ENCODE data around the gene MYRIP.
"Not testable (repeated sequence)": the region's sequence is repeated elsewhere in the genome, so short reads cannot be mapped to it uniquely, and the experiment has no call there.

Gene MYRIP

GRCh38 chr3:40084424-40084823 lies 275.0 kb downstream of the MYRIP start:
- not testable (repeated sequence) for DNase-seq (ENCODE audit: low spot score)

- no peak for DNase-seq (ENCODE audit: low spot score)
These were observed 277.8 kb downstream of the MYRIP start for GRCh38 chr3:40086890-40087883.

DNA sequence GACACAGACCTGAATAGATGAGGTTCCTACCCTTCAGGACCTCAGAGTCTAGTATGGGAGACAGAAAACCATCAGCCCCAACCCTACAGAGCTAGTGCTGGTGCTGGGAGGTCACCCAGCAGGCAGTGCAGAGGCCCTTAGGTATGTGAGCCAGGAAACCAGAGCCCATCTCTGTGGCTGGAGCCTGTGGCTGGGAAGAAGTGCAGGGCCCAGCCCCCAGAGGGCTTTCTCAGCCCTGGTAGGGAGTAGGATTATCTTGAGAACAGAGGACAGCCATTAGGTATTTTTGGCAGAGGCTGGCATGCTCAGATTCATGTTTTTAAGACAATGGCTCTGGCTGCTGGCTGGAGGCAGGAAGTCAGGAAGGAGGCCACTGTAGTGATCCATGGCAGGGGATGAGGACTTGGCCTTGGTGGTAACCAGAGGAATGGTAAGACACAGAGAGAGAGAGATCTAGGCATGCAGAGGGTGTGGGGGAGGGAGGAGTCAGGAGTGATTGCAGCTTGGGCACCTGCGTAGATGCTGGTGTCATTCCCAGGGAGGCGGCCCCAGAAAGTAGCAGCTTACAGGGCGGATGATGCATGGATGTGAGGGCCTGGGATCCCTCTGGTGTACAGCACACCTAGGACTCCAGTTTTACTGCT lies 279.2 kb downstream of the MYRIP start:
- no peak for DNase-seq (ENCODE audit: low spot score)

- peak; percentile 90 for DNase-seq (ENCODE audit: low spot score)
These were observed 287.3 kb downstream of the MYRIP start for GRCh38 chr3:40096661-40097111.

- DNase-seq (ENCODE audit: low spot score) = no peak
These were observed 288.0 kb downstream of the MYRIP start for GRCh38 chr3:40097131-40098117.

DNA sequence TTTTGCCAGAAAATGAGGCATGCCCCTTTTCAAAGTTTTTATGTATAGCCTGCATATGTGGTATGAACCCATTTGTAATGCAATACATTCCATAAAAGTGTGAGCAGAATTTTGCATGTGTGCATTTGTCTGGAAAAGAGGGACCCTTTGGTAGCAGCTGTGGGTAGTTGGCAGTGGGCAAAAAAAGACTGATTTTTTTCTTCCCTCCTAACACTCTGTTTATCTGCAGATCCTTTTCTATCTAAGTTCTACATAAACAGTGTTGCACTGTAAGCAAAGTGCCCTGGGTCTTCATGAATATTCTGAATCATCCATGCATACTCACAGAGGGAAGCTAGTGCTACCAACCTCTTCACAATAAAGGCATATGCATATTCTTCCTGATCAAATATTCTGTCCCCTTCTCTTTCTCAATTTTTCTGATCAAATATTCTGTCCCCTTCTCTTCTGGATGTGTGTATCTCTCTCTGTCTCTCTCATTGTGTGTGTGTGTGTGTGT lies 288.9 kb downstream of the MYRIP start:
- no peak for DNase-seq (ENCODE audit: low spot score)

- DNase-seq (ENCODE audit: low spot score) = peak; percentile 58
These were observed 290.5 kb downstream of the MYRIP start for GRCh38 chr3:40099871-40100270.

- DNase-seq (ENCODE audit: low spot score) = no peak
These were observed 292.8 kb downstream of the MYRIP start for GRCh38 chr3:40102182-40102581.

- no peak for DNase-seq (ENCODE audit: low spot score)
These were observed 294.4 kb downstream of the MYRIP start for GRCh38 chr3:40103829-40104228.

- no peak for DNase-seq (ENCODE audit: low spot score)
These were observed 295.0 kb downstream of the MYRIP start for GRCh38 chr3:40104441-40104840.

- DNase-seq (ENCODE audit: low spot score) = no peak
These were observed 299.2 kb downstream of the MYRIP start for GRCh38 chr3:40108643-40109042.

DNA sequence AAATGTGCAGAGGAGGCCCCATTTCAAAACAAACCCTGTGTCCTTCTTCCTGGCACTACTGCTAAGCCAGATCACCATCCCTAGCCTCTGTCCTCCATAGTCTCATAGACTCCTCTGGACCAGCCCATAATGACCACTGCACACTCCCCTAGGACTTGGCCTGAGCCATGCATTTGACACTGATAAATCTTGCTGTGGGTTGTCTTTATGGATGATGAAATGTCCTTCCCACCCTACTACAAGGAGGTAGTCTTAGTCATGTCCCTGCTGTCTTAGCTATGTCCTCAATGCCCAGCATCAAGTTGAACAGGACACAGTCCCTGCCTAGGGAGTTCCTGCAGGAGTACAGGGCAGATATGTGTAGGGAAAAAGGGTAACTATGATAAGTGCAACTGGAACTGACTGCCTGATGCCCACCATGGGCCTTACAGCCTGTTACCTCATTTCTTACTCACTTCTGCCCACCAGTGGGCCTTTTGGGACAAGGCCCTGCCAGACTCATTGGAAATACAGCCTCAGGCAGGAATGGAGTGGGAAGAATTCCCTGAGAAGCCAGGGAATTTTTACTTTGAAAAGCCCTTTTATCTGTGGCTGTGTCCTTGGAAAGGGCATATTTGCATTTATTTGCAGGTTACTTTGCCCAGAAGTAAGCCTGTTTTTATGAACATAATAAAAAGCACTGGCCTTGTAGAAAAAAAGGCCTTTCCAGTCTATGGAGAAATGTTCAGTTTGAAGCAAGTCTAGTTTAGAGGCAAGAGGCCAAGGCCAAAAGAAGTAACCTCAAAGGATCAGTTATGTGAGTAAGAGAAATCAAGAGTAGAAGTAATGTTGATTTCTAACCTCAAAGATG lies 300.5 kb downstream of the MYRIP start:
- no peak for DNase-seq (ENCODE audit: low spot score)

DNA sequence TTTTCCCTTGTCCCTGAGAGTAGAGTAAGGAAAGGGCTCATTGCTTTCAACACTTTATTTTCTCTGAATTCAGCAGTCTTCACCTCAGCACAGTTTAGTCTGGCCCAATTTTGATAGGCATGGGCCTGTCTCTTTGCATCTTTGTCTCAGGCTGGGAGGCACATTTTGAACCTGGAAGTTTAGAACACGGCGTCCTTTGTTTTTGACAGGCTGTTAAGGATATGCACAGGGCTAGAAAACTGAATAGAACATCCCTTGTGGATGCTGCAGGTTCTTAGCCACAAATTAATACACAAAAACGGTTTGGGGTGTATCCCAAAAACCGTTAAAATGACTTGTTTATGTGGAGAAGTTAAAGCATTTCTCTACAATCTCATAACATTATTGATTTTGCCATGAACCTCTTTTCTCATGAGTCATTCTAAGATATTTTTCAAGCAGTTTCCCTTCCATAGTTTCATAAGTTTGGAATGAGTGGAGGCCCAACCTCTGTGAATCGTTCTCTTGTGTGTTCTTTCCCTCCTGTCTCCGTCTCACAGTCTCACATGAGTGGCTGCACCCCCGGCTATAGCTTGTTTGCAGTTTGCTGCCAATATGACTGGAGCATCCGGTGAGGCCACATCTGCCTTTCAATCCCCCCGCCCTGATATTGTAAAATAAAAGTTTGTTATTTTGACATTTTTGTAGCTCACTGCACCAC lies 307.2 kb downstream of the MYRIP start:
- DNase-seq (ENCODE audit: low spot score) = no peak

GRCh38 chr3:40118091-40118490 lies 308.7 kb downstream of the MYRIP start:
- DNase-seq (ENCODE audit: low spot score) = no peak

- peak; percentile 38 for DNase-seq (ENCODE audit: low spot score)
These were observed 310.8 kb downstream of the MYRIP start for GRCh38 chr3:40120067-40120692.

- DNase-seq (ENCODE audit: low spot score) = peak; percentile 34
These were observed 311.4 kb downstream of the MYRIP start for GRCh38 chr3:40120806-40121205.

DNA sequence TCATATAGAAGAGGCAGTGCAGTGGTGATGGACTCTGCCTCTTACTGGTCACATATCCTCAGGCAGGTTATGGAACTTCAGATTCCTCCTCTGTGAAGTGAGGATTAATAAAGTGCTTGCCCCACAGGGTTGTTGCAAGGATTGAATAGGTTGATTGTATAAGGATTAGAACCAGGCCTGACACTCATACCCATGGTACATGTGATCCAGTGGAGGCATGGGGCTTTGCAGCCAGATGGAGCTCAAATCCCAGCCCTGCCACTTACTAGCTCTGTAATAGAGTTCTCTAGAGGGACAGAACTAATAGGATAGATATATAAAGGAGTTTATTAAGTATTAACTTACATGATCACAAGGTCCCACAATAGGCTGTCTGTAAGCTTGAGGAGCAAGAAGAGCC lies 315.5 kb downstream of the MYRIP start:
- DNase-seq (ENCODE audit: low spot score) = no peak

DNA sequence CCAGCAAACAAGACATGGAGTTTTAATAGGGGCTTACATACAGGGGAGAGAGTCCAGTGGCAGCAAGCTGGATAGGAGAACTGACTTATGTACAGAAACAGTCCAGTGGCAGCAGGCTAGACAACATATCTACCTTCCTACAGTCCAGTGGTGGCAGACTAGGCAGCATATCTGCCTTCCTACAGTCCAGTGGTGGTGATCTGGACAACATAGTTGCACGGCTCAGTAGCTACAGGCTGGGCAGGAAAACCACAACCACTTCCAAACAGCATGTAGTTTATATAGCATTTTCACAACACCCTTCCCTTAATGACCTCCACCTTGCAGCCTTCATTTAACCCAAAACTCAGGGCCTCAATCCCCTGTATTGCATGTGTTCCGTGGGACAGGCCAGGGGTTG lies 318.8 kb downstream of the MYRIP start:
- DNase-seq (ENCODE audit: low spot score) = no peak

DNA sequence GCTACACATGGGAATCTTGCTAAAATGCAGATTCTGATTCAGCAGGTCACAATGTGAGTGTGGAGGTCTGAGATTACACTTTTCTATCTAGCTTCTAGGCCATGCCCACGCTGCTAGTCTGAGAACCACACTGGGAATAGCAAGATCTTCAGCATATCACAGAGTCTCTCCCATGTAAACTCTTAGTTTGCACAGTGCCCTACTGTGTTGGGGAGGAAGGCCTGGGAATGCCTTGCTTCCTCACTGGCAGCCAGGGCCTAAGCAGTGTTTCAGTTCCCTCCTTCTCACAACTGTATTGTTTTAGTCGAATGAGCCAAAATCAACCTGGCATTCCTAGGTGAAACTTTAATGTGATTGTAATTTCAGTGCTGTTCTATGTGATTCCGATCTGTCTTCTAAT lies 320.1 kb downstream of the MYRIP start:
- DNase-seq (ENCODE audit: low spot score) = peak; percentile 43

DNA sequence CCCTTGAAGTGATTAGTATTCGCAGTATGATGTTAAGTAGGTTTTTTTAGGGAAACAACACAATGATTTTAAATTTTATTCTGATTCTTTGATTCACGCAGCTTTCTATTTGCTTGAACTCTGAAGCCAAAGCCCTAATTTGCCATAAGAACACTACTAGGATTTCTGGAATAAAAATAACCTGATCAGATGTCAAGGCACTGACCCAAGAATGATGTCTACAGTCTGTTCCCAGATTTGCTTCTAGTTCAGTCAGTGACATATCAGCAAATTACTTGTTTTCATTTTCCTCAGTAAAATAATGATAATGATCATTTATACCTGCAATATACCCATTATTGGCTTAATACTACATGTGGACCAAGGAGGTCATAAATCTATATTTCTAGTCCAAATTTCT lies 320.6 kb downstream of the MYRIP start:
- peak; percentile 81 for DNase-seq (ENCODE audit: low spot score)
